Stimulated activated CD4-positive, alpha-beta T cell treated with anti-CD3 and anti-CD28 coated beads, Interleukin-4, amount 100 ng/mL, for 1 hour (primary cell): ENCODE measurements around the gene MYO5B.

Experiments used
- DNase-seq: peaks from one replicate; pipeline ENCODE4 v3.0.0-alpha.2; 2020

MYO5B gene

DNA sequence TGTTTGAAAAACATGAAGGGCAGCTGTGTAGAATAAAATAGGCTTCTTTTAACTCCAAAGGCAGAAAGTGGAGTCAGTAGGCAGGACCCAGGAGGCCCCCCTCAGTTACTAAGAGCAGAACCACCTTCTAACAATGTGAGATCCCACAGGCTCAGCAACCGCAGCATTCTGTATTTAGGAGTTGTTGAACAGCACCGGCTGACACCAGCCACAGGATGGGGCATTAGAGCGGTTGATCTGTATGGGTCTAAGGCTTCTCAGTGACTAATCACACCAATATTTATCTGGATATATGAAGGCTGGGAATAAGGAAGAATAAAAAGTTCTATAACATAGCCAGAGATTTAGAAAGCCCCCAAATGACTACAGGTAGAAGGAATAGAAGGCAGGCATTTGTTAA, 51.7 kb downstream of the MYO5B start:
- no peak for DNase-seq

- DNase-seq, result no peak
Observed at GRCh38 chr18:50142441-50143120, 52.4 kb downstream of the MYO5B start.

- DNase-seq, result no peak
Observed at GRCh38 chr18:50138181-50139064, 56.5 kb downstream of the MYO5B start.

GRCh38 chr18:50135903-50136302, 59.0 kb downstream of the MYO5B start:
- DNase-seq, result no peak

DNA sequence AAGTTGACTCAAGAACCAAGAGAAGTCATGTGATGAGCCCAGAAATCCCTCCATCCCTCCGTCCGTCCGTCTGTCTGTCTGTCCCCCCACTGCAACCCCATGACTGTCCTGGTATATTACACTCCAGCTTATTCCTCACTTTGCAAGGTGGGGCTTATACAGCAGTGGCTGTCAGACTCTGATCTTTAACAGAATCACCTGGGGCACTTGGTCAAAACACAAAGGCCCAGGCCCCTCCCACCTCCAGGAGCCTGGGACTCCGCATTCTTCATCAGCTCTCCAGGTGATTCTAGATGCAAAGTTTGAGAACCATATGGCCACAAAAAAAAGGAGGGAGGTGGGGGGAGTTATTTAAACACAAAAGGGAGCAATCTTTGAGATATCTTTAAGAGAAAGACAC, 61.4 kb downstream of the MYO5B start:
- no peak for DNase-seq

- DNase-seq, result no peak
Observed at GRCh38 chr18:50131591-50131990, 63.4 kb downstream of the MYO5B start.

DNA sequence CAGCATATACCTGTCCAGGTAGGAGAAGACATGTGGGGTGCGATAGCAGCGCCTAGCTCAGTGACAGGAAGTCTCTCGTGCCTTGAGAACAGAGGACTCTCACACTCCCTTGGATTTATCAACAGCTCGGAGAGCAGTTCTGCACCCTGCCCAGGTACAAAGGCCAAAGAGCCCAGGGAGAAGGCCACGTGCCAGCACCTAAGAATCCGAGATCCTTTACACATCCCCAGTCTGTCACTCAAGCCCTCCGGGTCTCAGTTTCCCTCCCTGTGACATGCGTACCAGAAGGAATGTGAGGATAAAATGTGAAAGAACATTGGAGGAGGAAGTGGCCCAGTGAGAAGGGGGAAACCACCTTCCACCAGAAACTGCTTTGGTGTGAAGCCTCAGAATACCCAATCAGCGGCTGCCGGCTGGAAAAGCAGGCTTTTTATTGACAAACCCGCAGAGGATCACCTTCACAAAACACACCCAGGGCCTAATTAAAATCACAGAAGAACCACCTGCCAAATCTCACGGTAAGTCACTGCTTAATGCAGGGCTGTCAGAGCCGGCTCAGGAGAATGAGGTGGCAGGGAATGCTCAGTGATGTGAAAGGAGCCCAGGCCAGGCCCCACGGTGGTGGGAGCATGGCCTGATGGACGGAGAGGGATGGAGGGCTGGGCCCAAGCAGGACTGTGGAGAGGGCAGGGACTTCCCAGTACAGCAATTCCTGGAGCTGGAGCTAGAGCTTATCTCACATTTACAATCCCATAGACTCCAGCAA, 66.3 kb downstream of the MYO5B start:
- no peak for DNase-seq

GRCh38 chr18:50127516-50128210, 67.3 kb downstream of the MYO5B start:
- no peak for DNase-seq

GRCh38 chr18:50126471-50126870, 68.5 kb downstream of the MYO5B start:
- DNase-seq, result no peak

DNA sequence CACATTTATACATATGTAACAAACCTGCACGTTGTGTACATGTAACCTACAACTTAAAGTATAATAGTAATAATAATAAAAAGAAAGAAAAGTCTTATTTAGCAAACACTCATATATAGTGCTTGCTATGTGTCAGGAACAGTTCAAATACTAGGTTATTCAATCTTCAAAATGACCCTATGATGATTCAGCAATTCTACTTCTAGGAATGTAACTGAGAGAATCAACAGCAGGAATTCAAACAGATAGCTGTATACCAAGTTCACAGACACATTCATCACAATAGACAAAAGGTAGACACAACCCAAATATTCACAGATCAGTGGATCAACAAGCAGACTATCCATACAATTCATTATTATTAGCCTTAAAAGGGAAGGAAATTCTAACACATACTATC, 69.5 kb downstream of the MYO5B start:
- DNase-seq, result no peak

DNA sequence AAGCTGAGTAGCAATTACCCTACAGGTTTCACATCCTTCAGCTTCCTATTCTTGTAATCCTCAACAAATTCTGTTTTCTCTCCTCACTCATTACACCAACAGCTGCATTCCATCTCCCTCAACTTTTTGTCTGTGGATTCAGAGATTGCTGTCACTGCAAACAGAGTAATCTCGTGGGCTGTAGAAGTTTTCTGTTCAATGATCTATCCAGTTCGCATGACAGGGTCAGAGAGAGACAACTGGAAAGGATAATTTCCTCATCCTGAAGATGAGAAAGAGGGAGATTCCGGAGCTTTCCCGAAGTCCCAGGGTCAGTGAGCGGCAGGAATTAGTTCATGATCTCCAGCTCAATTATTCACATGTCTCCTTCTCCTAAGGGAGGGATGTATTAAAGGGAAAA, 75.7 kb downstream of the MYO5B start:
- DNase-seq, result no peak

DNA sequence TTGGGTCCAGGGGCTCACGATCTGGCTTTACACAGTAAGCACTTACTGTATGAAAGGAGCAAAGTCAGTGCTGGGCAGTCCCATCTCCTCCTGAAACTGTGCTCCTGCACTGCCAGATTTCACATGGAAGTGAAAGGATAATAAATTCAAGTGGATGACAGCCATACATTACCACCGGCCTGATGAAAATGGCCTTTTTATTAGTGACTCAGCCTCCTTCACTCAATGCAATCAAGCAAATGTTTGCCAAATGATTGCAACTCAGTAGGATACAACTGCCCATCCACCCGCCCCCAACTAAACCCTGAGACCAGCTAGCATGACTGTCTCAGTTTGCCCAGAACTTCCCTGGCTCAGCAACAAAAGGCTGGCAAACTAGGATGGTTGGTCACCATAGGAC, 77.1 kb downstream of the MYO5B start:
- DNase-seq, result no peak

GRCh38 chr18:50115095-50115494, 79.9 kb downstream of the MYO5B start:
- DNase-seq, result no peak

- DNase-seq, result no peak
Observed at GRCh38 chr18:50114448-50114847, 80.5 kb downstream of the MYO5B start.

- no peak for DNase-seq
Observed at GRCh38 chr18:50113726-50114125, 81.2 kb downstream of the MYO5B start.

GRCh38 chr18:50111398-50111797, 83.5 kb downstream of the MYO5B start:
- no peak for DNase-seq

DNA sequence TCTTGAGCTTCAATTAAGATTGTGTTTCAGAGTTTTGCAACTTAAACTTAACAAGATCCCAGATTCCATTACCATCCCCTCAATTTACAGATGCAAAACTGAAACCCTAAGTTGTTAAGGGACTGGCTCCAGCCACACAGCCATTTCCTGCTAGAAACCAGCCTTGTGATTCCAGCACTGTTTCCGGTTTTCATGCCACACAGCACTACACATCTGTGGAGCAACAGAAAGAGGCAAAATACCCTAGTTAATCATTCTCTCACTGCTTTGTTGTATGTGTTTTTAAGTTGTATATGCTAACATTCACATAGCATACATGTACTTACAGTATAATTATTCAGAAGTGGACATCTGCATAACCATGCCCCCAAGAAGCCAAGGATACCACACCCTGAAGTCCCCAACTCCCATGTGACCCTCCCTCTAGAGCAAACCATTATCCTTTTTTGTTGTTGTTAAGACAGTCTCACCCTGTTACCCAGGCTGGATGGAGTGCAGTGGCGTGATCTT, 87.4 kb downstream of the MYO5B start:
- DNase-seq, result no peak

DNA sequence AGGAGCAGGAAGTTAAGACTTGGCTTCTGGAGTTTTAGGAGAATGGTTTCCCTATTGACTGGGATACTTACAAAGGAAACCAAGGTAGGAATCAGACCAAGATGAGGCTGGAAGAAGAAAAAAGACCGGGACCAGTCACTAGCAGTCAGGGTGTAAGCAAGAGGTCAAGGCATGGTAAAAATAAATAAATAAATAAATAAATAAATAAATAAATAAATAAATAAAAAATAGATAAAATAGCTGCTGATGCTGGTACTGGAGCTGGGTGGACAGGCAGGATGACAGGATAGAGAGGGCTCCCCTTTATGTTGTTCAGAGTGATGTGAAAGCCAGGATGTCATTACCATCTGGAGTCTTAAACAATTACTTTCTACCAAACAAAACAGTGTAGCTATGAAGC, 89.9 kb downstream of the MYO5B start:
- DNase-seq, result no peak

DNA sequence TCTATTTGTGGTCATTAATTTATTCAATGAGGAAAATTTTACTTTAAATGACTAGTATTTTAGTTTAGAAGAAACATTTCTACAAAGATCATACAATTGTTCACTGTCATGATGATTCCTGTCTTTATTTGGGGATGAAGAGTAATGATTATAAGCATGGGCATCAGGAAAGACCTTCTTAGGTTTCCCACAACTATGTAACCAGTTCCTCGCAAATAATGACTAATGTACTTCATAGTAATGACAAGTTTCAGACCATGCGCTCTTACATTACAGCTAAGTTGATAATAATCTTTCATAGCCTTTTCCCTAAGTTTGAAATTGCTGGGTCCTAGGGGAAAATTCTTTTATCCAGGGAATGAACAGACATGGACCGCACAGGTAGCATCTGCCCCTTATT, 90.5 kb downstream of the MYO5B start:
- DNase-seq, result no peak

- no peak for DNase-seq
Observed at GRCh38 chr18:50099725-50100407, 95.1 kb downstream of the MYO5B start.

DNA sequence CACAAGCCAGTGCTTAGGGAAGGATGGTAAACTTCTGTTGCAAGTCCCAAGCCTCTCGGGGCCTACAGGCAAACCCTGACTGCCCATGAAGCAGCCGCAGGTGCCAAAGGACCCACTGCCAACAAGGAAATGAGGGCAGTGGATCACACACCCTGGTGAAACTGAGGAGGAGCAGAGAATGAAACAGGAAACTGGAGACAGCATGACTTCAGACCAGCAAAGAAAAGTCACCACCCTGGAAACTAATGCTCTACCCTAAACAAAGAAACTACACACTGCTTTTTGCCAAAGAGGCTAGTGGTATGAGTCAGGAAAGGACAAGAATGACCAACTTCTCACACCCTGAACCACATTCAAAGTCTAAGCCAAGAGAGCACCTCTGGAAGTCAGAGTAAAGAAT, 97.2 kb downstream of the MYO5B start:
- DNase-seq, result no peak

DNA sequence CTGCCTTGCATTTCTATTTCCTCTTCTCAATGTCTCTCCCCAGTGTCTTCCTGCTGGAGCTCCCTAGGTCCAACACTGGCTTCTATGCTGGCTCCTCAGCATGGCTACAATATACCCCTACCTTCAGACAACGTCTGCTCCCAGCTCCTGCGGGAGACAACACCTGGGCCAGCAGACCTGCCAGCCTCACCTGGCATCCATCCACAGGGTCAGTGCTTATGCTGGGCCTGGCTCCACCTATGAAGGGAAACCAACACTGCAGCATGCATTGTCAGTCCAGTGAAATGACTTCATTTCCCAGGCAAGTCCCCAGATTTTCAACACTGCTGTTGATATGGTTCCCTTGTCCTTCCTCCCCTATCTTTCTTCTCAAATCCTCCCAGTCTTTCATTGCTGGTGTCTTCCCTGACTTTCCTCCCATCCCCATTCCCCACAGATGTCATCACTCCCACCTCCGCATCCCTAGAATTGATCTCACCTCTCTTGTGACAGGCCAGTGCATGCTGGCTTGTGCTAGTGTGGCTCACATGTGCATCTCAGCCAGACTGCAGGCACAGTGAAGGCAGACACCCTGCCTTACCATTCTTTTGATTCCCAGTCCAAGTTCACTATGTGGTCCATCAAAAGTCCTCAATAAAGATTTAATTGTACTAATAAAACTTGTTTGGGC, 98.0 kb downstream of the MYO5B start:
- DNase-seq, result no peak
